ENCODE measurements around the gene PHLDA1.

- no peak for TF ChIP-seq POLR2A (IDR thresholded peaks at IDR 0.05; ENCODE audit: low read depth, low read length)
- no peak for TF ChIP-seq TAF1 (IDR thresholded peaks at IDR 0.05; ENCODE audit: borderline replicate concordance, low read depth, low read length)
Observed at GRCh38 chr12:76018111-76018510, 13.5 kb downstream of the PHLDA1 start.

All from GM12892 (cell line).